SK-N-SH (cell line): ENCODE data around the gene DHDDS. TPM values are rescaled to one million over a fixed set of nuclear protein-coding genes. Genes with fewer than 3 reads are reported as not detected.
A peak's percentile ranks its signal among the peaks of the same experiment; 100 is the strongest.

ENCODE experiments used
- CTCF ChIA-PET: fragments of 300-600, 350-600 bp; formaldehyde crosslinking; extraction: SDS; loops from one replicate; lab custom pipeline; 2021; lab: Yijun Ruan, JAX
- POLR2A ChIA-PET: fragments of 350-600 bp; sonication (Branson Sonifier 250); formaldehyde crosslinking; extraction: SDS; loops from one replicate; lab custom pipeline; 2020; ENCODE audit warnings: antibody characterized with exemption, inconsistent platforms; lab: Yijun Ruan, JAX
- DNase-seq: peaks from one replicate; pipeline ENCODE4 v3.0.0; 2012
- H2AFZ ChIP-seq: fragments of 200-600 bp; sonication (generic); 2 replicates; pipeline ENCODE4 v1.8.1; 2016; ENCODE audit warnings: antibody characterized with exemption, mild to moderate bottlenecking, low read depth
- H3F3A ChIP-seq: fragments of 200-600 bp; sonication (generic); replicated peaks from 2 replicates; pipeline ENCODE3; 2016; ENCODE audit warnings: antibody characterized with exemption, mild to moderate bottlenecking; ENCODE audit not compliant: insufficient read depth
- H3K27ac ChIP-seq, 2 experiments: fragments of 200-500 bp in 1 of 2; fragments of 200-600 bp in 1 of 2; sonication (Bioruptor generic) in 1 of 2; sonication (generic), shearing (Covaris generic) in 1 of 2; 2 replicates each; pipeline versions ENCODE4 v1.5.1 to v1.6.1; 2014 to 2016; ENCODE audit warnings: low read depth in 2 of 2, inconsistent platforms in 1 of 2, low read length in 1 of 2, mild to moderate bottlenecking in 1 of 2, mixed read lengths in 1 of 2
- H3K27me3 ChIP-seq: fragments of 200-600 bp; sonication (generic), shearing (Covaris generic); 2 replicates; pipeline ENCODE4 v1.6.1; 2016; ENCODE audit warnings: mixed run types; ENCODE audit not compliant: insufficient read depth
- H3K36me3 ChIP-seq, 2 experiments: fragments of 200-500 bp in 1 of 2; fragments of 200-600 bp in 1 of 2; sonication (Bioruptor generic) in 1 of 2; sonication (generic) in 1 of 2; replicated peaks in 1 of 2; 2 replicates each; pipeline versions ENCODE3 to v1.5.1; 2014 to 2016; ENCODE audit warnings: low read length in 1 of 2, mild to moderate bottlenecking in 1 of 2; ENCODE audit not compliant: insufficient read depth in 2 of 2, control insufficient read depth in 1 of 2
- H3K4me1 ChIP-seq, 2 experiments: fragments of 200-500 bp in 1 of 2; fragments of 200-600 bp in 1 of 2; sonication (Bioruptor generic) in 1 of 2; sonication (generic), shearing (Covaris generic) in 1 of 2; 2 replicates each; pipeline versions ENCODE4 v1.5.1 to v1.6.1; 2014 to 2016; ENCODE audit warnings: low read depth in 1 of 2, low read length in 1 of 2, mixed run types in 1 of 2; ENCODE audit not compliant: insufficient read depth in 2 of 2, control insufficient read depth in 1 of 2
- H3K4me2 ChIP-seq: fragments of 200-600 bp; sonication (generic), shearing (Covaris generic); 2 replicates; pipeline ENCODE4 v1.6.1; 2017; ENCODE audit warnings: mixed run types
- H3K4me3 ChIP-seq, 2 experiments: fragments of 200-500 bp in 1 of 2; fragments of 200-600 bp in 1 of 2; sonication (Bioruptor generic) in 1 of 2; sonication (generic), shearing (Covaris generic) in 1 of 2; 2 replicates each; pipeline versions ENCODE4 v1.5.1 to v1.8.1; 2014 to 2016; ENCODE audit warnings: low read depth in 2 of 2, inconsistent platforms in 1 of 2, low read length in 1 of 2, mild to moderate bottlenecking in 1 of 2, mixed read lengths in 1 of 2, moderate library complexity in 1 of 2
- H3K79me2 ChIP-seq: fragments of 200-600 bp; sonication (generic); 2 replicates; pipeline ENCODE4 v1.8.1; 2017; ENCODE audit warnings: mild to moderate bottlenecking; ENCODE audit not compliant: insufficient read depth
- H3K9ac ChIP-seq: fragments of 200-600 bp; sonication (generic); 2 replicates; pipeline ENCODE4 v1.6.1; 2017; ENCODE audit warnings: mixed run types
- H3K9me2 ChIP-seq: fragments of 200-600 bp; sonication (generic); 2 replicates; pipeline ENCODE4 v1.6.1; 2017; ENCODE audit warnings: mixed run types
- H3K9me3 ChIP-seq: fragments of 200-600 bp; sonication (generic); 2 replicates; pipeline ENCODE4 v1.6.1; 2017; ENCODE audit warnings: mixed run types, mild to moderate bottlenecking, moderate library complexity
- H4K20me1 ChIP-seq: fragments of 200-600 bp; sonication (generic); 2 replicates; pipeline ENCODE4 v1.6.1; 2017; ENCODE audit warnings: mild to moderate bottlenecking, mixed run types; ENCODE audit not compliant: insufficient read depth
- EP300 ChIP-seq, 2 experiments: IDR thresholded peaks; 2 replicates each; pipeline versions ENCODE4 v1.4.0 to v1.6.1; 2012; ENCODE audit warnings: borderline replicate concordance in 1 of 2, low read depth in 1 of 2, low read length in 1 of 2
- GABPA ChIP-seq: IDR thresholded peaks from 2 replicates; pipeline ENCODE4 v1.4.0; 2012; ENCODE audit warnings: low read depth, mild to moderate bottlenecking
- GATA2 ChIP-seq: sonication (generic); formaldehyde crosslinking; IDR thresholded peaks from 2 replicates; pipeline ENCODE4 v1.5.0; 2020; ENCODE audit warnings: mild to moderate bottlenecking, missing genetic modification reagents
- JUND ChIP-seq: IDR thresholded peaks from 2 replicates; pipeline ENCODE4 v1.4.0; 2012
- MEF2A ChIP-seq: IDR thresholded peaks from 2 replicates; pipeline ENCODE4 v1.4.0; 2012; ENCODE audit warnings: low read depth, borderline replicate concordance
- MXI1 ChIP-seq: IDR thresholded peaks from 2 replicates; pipeline ENCODE4 v1.6.1; 2012; ENCODE audit warnings: mild to moderate bottlenecking, low read depth, low read length, improper control_type of control experiment
- NFIC ChIP-seq: IDR thresholded peaks from 2 replicates; pipeline ENCODE4 v1.4.0; 2012; ENCODE audit warnings: borderline replicate concordance
- NRF1 ChIP-seq: IDR thresholded peaks from 2 replicates; pipeline ENCODE4 v1.6.1; 2012; ENCODE audit warnings: low read depth, mild to moderate bottlenecking, low read length
- POLR2AphosphoS5 ChIP-seq: IDR thresholded peaks from 2 replicates; pipeline ENCODE4 v1.6.1; 2012; ENCODE audit warnings: low read depth, low read length
- RCOR1 ChIP-seq: fragments of 150-350 bp; IDR thresholded peaks from 2 replicates; pipeline ENCODE4 v1.6.1; 2017; ENCODE audit warnings: antibody characterized with exemption, low read length
- RFX5 ChIP-seq: IDR thresholded peaks from 2 replicates; pipeline ENCODE4 v1.6.1; 2012; ENCODE audit warnings: mild to moderate bottlenecking, improper control_type of control experiment, low read length
- RXRA ChIP-seq: IDR thresholded peaks from 2 replicates; pipeline ENCODE4 v1.4.0; 2012; ENCODE audit warnings: low read depth, mild to moderate bottlenecking, borderline replicate concordance
- SIN3A ChIP-seq: IDR thresholded peaks from 2 replicates; pipeline ENCODE4 v1.6.1; 2012; ENCODE audit warnings: low read depth, mild to moderate bottlenecking, low read length, moderate library complexity, borderline replicate concordance
- SMC3 ChIP-seq: IDR thresholded peaks from 2 replicates; pipeline ENCODE4 v1.6.1; 2012; ENCODE audit warnings: low read depth, low read length, improper control_type of control experiment
- TAF1 ChIP-seq: IDR thresholded peaks from 2 replicates; pipeline ENCODE4 v1.6.1; 2012; ENCODE audit warnings: low read depth, mild to moderate bottlenecking, low read length, moderate library complexity, borderline replicate concordance
- TCF12 ChIP-seq: IDR thresholded peaks from 2 replicates; pipeline ENCODE4 v1.4.0; 2012
- TEAD4 ChIP-seq: IDR thresholded peaks from 2 replicates; pipeline ENCODE4 v1.4.0; 2012; ENCODE audit warnings: mild to moderate bottlenecking, borderline replicate concordance; ENCODE audit not compliant: insufficient read depth
- WGBS: methylation state at CpG from one replicate; pipeline ENCODE4 v1.1.6; 2017; ENCODE audit warnings: low lambda C conversion rate; 5-methylcytosine and 5-hydroxymethylcytosine counted together
- polyA plus RNA-seq, 3 experiments: library from polyadenylated mRNA; depleted of rRNA; stranded (reverse); fragments of >200 nt; gene quantifications; 2 replicates each; pipeline ENCODE4 v1.2.3, GENCODE V29; 2012
- TF ChIP-seq, protein P1 (sequence below): fragments of 200-600 bp; sonication (generic); IDR thresholded peaks from 2 replicates; pipeline ENCODE4 v1.6.1; 2017; ENCODE audit warnings: antibody characterized with exemption, mild to moderate bottlenecking, moderate library complexity
- TF ChIP-seq, protein P2 (sequence below): IDR thresholded peaks from 2 replicates; pipeline ENCODE4; 2012
- TF ChIP-seq, protein P3 (sequence below): fragments of 150-350 bp; IDR thresholded peaks from 2 replicates; pipeline ENCODE4 v1.6.1; 2016; ENCODE audit warnings: mild to moderate bottlenecking, low read depth, low read length
- TF ChIP-seq, protein P4 (sequence below): IDR thresholded peaks from 2 replicates; pipeline ENCODE4 v1.4.0; 2012; ENCODE audit warnings: low read depth, borderline replicate concordance

Gene DHDDS
- polyA plus RNA-seq, 1 of the 3 experiments (the other 2 are of a cell fraction), result 25.0 TPM

DNA sequence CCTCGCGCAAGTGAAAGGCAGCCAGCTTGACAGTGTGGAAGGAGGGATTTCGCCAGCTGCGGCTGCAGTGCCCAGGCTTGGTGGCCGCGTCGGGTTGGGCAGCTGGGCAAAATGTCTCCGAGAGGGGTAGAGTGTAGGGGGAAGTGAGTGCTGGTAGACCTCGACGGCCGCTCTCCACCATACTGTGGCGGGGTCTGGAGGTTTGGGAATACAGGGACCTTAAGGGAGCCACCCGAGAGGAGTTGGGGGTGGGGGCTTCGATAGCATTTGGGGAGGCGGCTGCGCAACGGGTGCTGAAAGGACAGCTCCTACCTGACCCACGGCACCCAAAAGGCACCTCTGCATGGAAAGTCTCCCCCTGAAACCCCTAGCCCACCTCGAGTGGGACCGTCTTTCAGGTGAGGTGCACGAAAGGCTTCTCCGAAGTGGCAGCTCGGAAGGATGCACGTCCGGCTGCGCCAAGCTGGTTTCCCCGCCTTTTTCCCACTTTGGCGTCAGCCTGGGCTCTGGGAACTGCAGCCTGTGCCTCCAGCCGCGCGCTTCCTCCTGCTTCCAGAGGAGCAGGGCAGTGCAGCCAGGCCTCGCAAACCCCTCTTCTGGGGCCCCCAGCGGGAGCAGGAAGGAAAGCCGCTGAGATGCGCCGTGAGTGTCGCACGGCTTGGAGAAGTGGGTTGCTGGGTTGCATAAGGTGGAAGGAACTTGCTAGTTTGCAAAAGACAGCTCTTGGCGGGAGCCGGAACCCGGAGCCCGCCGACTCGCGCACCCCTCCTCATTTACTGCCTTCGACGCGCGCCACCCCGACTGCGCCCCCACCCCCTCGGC is 39.6 kb downstream of the DHDDS start (continued):
- no peak for TF ChIP-seq NRF1
- TF ChIP-seq RXRA, result no peak
- TF ChIP-seq, protein P1, sequence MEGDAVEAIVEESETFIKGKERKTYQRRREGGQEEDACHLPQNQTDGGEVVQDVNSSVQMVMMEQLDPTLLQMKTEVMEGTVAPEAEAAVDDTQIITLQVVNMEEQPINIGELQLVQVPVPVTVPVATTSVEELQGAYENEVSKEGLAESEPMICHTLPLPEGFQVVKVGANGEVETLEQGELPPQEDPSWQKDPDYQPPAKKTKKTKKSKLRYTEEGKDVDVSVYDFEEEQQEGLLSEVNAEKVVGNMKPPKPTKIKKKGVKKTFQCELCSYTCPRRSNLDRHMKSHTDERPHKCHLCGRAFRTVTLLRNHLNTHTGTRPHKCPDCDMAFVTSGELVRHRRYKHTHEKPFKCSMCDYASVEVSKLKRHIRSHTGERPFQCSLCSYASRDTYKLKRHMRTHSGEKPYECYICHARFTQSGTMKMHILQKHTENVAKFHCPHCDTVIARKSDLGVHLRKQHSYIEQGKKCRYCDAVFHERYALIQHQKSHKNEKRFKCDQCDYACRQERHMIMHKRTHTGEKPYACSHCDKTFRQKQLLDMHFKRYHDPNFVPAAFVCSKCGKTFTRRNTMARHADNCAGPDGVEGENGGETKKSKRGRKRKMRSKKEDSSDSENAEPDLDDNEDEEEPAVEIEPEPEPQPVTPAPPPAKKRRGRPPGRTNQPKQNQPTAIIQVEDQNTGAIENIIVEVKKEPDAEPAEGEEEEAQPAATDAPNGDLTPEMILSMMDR, result no peak
- TF ChIP-seq TAF1, result no peak

DNA sequence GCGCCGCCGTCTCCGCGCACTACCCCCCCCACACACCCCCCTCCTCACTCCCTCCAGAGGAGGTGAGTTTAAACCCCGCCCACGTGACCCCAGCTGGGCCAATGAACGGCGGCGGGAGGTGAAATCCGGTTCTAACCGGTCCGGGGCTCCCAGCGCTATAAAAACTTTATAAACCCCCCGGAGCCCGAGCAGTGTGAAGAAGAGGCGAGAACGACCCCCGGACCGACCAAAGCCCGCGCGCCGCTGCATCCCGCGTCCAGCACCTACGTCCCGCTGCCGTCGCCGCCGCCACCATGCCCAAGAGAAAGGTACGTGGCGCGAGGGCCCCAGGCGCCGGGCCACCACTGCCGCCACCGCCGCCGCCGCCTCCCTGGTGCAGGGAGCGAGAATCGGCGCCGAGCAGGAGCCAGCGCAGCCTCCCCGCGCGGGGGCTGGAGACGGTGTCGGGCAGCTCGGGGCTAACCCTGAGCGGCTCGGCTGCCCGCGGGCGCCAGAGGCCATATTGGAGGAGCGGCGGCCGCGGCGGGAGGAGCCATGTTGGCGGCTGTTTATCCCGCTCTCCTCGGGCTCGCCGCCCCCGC is 40.3 kb downstream of the DHDDS start, which contains the start of gene HMGN2:
Gene HMGN2, plus strand, starts transcription at position 121 of the 581 bp plus-strand sequence. Its CDS starts 173 bp downstream, at position 294.
- Histone ChIP-seq H2AFZ (no peak within 1 kb of the TSS), H4K20me1 (peaks cover 41% of the 10 kb centered on the region), H3K4me1 (peaks cover 6 to 26% of the 10 kb centered on the region in 2 experiments; a peak in 3 of 4 replicates), H3K27me3 (no peaks in the 10 kb centered on the region), H3K79me2 (peaks cover 34% of the 10 kb centered on the region), H3K4me2 (peak within 1 kb of the TSS; percentile 82), H3F3A (peaks cover 49% of the 10 kb centered on the region), H3K9me2 (no peaks in the 10 kb centered on the region), H3K36me3 (peaks cover 40 to 57% of the 10 kb centered on the region in 2 experiments), H3K27ac (peak within 1 kb of the TSS; percentile 96 to 98), H3K9ac (peak within 1 kb of the TSS; percentile 100), H3K4me3 (peak within 1 kb of the TSS; percentile 94 to 95), H3K9me3 (no peaks in the 10 kb centered on the region)
- ChIA-PET POLR2A (interaction anchor here (0.6 to 2.6 kb wide), 10 partner anchors 9 to 552 kb away, joined by 3 to 16 read pairs (median 4); partner anchors contain the start of genes DHDDS and SH3BGRL3), CTCF (interaction anchor here (0.7 to 1.8 kb wide), 8 partner anchors 9 to 220 kb away, joined by 3 to 6 read pairs (median 4); partner anchors contain the start of gene DHDDS)
- 0% methylated on average over 13 of the region's 69 CpGs for WGBS
- peak; percentile 95 for DNase-seq
- no peak for TF ChIP-seq GATA2 (CRISPR knock-in tag)
- TF ChIP-seq RCOR1, result no peak
- TF ChIP-seq POLR2AphosphoS5, result peak; percentile 94
- TF ChIP-seq GABPA, result no peak
- no peak for TF ChIP-seq EP300 (IDR thresholded peaks at IDR 0.05; ENCODE audit: borderline replicate concordance in 1 of 2, low read depth in 1 of 2, low read length in 1 of 2)
- no peak for TF ChIP-seq SMC3
- no peak for TF ChIP-seq MXI1
- TF ChIP-seq, protein P2, sequence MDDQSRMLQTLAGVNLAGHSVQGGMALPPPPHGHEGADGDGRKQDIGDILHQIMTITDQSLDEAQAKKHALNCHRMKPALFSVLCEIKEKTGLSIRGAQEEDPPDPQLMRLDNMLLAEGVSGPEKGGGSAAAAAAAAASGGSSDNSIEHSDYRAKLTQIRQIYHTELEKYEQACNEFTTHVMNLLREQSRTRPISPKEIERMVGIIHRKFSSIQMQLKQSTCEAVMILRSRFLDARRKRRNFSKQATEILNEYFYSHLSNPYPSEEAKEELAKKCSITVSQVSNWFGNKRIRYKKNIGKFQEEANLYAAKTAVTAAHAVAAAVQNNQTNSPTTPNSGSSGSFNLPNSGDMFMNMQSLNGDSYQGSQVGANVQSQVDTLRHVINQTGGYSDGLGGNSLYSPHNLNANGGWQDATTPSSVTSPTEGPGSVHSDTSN, result no peak
- TF ChIP-seq RFX5, result no peak
- no peak for TF ChIP-seq JUND
- TF ChIP-seq SIN3A, result no peak
- peak; percentile 86; the same call in 1 of the 2 replicates for TF ChIP-seq TAF1
- 0 out of 2 replicates have a peak, but pooled peaks have one; percentile 2 for TF ChIP-seq NFIC
- TF ChIP-seq, protein P3, sequence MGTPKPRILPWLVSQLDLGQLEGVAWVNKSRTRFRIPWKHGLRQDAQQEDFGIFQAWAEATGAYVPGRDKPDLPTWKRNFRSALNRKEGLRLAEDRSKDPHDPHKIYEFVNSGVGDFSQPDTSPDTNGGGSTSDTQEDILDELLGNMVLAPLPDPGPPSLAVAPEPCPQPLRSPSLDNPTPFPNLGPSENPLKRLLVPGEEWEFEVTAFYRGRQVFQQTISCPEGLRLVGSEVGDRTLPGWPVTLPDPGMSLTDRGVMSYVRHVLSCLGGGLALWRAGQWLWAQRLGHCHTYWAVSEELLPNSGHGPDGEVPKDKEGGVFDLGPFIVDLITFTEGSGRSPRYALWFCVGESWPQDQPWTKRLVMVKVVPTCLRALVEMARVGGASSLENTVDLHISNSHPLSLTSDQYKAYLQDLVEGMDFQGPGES, result no peak
- no peak for TF ChIP-seq MEF2A
- no peak for TF ChIP-seq TCF12
- no peak for TF ChIP-seq NRF1
- TF ChIP-seq, protein P1, result no peak
- TF ChIP-seq, protein P4, sequence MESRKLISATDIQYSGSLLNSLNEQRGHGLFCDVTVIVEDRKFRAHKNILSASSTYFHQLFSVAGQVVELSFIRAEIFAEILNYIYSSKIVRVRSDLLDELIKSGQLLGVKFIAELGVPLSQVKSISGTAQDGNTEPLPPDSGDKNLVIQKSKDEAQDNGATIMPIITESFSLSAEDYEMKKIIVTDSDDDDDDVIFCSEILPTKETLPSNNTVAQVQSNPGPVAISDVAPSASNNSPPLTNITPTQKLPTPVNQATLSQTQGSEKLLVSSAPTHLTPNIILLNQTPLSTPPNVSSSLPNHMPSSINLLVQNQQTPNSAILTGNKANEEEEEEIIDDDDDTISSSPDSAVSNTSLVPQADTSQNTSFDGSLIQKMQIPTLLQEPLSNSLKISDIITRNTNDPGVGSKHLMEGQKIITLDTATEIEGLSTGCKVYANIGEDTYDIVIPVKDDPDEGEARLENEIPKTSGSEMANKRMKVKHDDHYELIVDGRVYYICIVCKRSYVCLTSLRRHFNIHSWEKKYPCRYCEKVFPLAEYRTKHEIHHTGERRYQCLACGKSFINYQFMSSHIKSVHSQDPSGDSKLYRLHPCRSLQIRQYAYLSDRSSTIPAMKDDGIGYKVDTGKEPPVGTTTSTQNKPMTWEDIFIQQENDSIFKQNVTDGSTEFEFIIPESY, result no peak
- TF ChIP-seq TEAD4, result no peak
